NCI-H146 (cell line): Measurements from ENCODE around the gene VSIR.

ENCODE experiments used
- DNase-seq: peaks from one replicate; lab custom pipeline; 2025; lab: John Stamatoyannopoulos, UW

VSIR gene

GRCh38 chr10:71806704-71807556 is 33.6 kb upstream of the VSIR start:
- no peak for DNase-seq

GRCh38 chr10:71805776-71806703 is 32.7 kb upstream of the VSIR start:
- DNase-seq, result peak; percentile 93

GRCh38 chr10:71804077-71804476 is 30.8 kb upstream of the VSIR start:
- no peak for DNase-seq

- DNase-seq, result no peak
These were observed 29.6 kb upstream of the VSIR start for GRCh38 chr10:71802715-71803488.

GRCh38 chr10:71802235-71802634 is 28.9 kb upstream of the VSIR start:
- no peak for DNase-seq

GRCh38 chr10:71801361-71801760 is 28.0 kb upstream of the VSIR start:
- DNase-seq, result no peak

- DNase-seq, result no peak
These were observed 26.5 kb upstream of the VSIR start for GRCh38 chr10:71799608-71800453.

- DNase-seq, result no peak
These were observed 25.8 kb upstream of the VSIR start for GRCh38 chr10:71799112-71799511.

GRCh38 chr10:71798308-71798624 is 24.9 kb upstream of the VSIR start:
- no peak for DNase-seq

- DNase-seq, result no peak
These were observed 24.4 kb upstream of the VSIR start for GRCh38 chr10:71797533-71798307.

GRCh38 chr10:71796749-71797405 is 23.6 kb upstream of the VSIR start:
- DNase-seq, result no peak

- no peak for DNase-seq
These were observed 21.9 kb upstream of the VSIR start for GRCh38 chr10:71795248-71795647.

GRCh38 chr10:71790749-71791440 is 17.6 kb upstream of the VSIR start:
- no peak for DNase-seq

- no peak for DNase-seq
These were observed 16.6 kb upstream of the VSIR start for GRCh38 chr10:71789871-71790270.

- no peak for DNase-seq
These were observed 15.6 kb upstream of the VSIR start for GRCh38 chr10:71788954-71789353.

- no peak for DNase-seq
These were observed 11.5 kb upstream of the VSIR start for GRCh38 chr10:71784679-71785272.

GRCh38 chr10:71783917-71784678 is 10.8 kb upstream of the VSIR start:
- DNase-seq, result no peak

GRCh38 chr10:71782917-71783490 is 9.7 kb upstream of the VSIR start:
- DNase-seq, result no peak
